ENCODE measurements around the gene GET4.

DNA sequence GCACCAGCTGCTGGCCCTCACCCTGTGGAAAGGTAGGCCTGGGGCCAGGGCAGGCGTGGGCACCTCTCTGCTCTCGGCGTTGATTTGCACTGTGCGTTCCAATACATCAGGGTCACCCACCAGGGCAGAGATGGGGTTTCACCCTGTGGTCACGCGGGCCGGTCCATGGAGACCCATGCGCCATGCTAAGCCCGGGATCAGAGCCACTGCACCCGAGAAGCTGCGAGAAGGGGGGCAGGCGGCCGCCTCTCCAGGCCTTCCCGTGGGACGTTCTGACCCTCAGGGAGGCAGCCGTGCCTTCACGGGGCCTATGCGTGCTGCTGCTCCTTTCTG lies 11.1 kb downstream of the GET4 start:
- TF ChIP-seq CHD1 (IDR thresholded peaks at IDR 0.05; ENCODE audit: low read depth, low read length), result no peak
- TF ChIP-seq, protein P1, sequence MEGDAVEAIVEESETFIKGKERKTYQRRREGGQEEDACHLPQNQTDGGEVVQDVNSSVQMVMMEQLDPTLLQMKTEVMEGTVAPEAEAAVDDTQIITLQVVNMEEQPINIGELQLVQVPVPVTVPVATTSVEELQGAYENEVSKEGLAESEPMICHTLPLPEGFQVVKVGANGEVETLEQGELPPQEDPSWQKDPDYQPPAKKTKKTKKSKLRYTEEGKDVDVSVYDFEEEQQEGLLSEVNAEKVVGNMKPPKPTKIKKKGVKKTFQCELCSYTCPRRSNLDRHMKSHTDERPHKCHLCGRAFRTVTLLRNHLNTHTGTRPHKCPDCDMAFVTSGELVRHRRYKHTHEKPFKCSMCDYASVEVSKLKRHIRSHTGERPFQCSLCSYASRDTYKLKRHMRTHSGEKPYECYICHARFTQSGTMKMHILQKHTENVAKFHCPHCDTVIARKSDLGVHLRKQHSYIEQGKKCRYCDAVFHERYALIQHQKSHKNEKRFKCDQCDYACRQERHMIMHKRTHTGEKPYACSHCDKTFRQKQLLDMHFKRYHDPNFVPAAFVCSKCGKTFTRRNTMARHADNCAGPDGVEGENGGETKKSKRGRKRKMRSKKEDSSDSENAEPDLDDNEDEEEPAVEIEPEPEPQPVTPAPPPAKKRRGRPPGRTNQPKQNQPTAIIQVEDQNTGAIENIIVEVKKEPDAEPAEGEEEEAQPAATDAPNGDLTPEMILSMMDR (conservative IDR thresholded peaks at IDR 0.05; ENCODE audit: low read depth, low read length), result no peak

Data from IMR-90 (cell line).